Central memory CD8-positive, alpha-beta T cell (primary cell): ENCODE measurements around the gene CNTNAP2.

Experiments
- ATAC-seq: fragments of 150-1000 bp; cut with Tn5 transposase; replicated peaks from 2 replicates; pipeline ENCODE4 v1.10.0; 2022; ENCODE audit warnings: mild to moderate bottlenecking, moderate FRiP score, moderate number of reproducible peaks; ENCODE audit not compliant: poor library complexity, severe bottlenecking; ENCODE audit errors: extremely low read depth
- DNase-seq, 2 donors: peaks; one replicate each; pipeline ENCODE4 v3.0.0; 2021; ENCODE audit warnings: low spot score in 2 of 2
- H3K27ac Mint-ChIP-seq: one replicate; pipeline ENCODE4 v1.8.0; 2022; ENCODE audit warnings: low read depth, mild to moderate bottlenecking, moderate library complexity, mixed read lengths
- H3K27me3 Mint-ChIP-seq: one replicate; pipeline ENCODE4 v1.8.0; 2022; ENCODE audit warnings: mixed read lengths
- H3K36me3 Mint-ChIP-seq: one replicate; pipeline ENCODE4 v1.8.0; 2022; ENCODE audit warnings: mild to moderate bottlenecking, moderate library complexity, mixed read lengths; ENCODE audit not compliant: insufficient read depth
- H3K4me1 Mint-ChIP-seq: one replicate; pipeline ENCODE4 v1.8.0; 2022; ENCODE audit warnings: mixed read lengths
- H3K4me3 Mint-ChIP-seq: one replicate; pipeline ENCODE4 v1.8.0; 2022; ENCODE audit warnings: mild to moderate bottlenecking, moderate library complexity, mixed read lengths
- H3K9me3 Mint-ChIP-seq: one replicate; pipeline ENCODE4 v1.8.0; 2022; ENCODE audit warnings: mixed read lengths

CNTNAP2 gene

GRCh38 chr7:147510201-147510542 is 1393.6 kb downstream of the CNTNAP2 start:
- peaks cover 42% of the 10 kb centered on the region for H3K9me3 Mint-ChIP-seq

GRCh38 chr7:147510923-147511322 is 1394.3 kb downstream of the CNTNAP2 start:
- no peak for ATAC-seq
- DNase-seq: no peak
- no peaks in the 10 kb centered on the region for H3K4me1 Mint-ChIP-seq
- H3K27ac Mint-ChIP-seq: no peak overlapping the region
- no peak overlapping the region for H3K4me3 Mint-ChIP-seq
- peaks cover 36% of the 10 kb centered on the region for H3K9me3 Mint-ChIP-seq
- no peaks in the 10 kb centered on the region for H3K36me3 Mint-ChIP-seq
- no peaks in the 10 kb centered on the region for H3K27me3 Mint-ChIP-seq

More at GRCh38 chr7:147510201-147510542, 1393.6 kb downstream of the CNTNAP2 start:
- Mint-ChIP-seq H3K36me3 (no peaks in the 10 kb centered on the region), H3K27me3 (no peaks in the 10 kb centered on the region), H3K4me3 (no peak overlapping the region), H3K4me1 (no peaks in the 10 kb centered on the region), H3K27ac (no peak overlapping the region)
- DNase-seq (no peak), ATAC-seq (no peak)

- Mint-ChIP-seq H3K9me3 (peaks cover 26% of the 10 kb centered on the region), H3K27ac (no peak overlapping the region), H3K36me3 (no peaks in the 10 kb centered on the region), H3K27me3 (no peaks in the 10 kb centered on the region), H3K4me3 (no peak overlapping the region), H3K4me1 (no peaks in the 10 kb centered on the region)
- no peak for DNase-seq
- ATAC-seq: no peak
Observed at GRCh38 chr7:147513451-147513850, 1396.8 kb downstream of the CNTNAP2 start.

GRCh38 chr7:147516391-147516790 is 1399.8 kb downstream of the CNTNAP2 start:
- no peak for DNase-seq
- no peak for ATAC-seq
- Mint-ChIP-seq H3K27ac (no peak overlapping the region), H3K4me1 (no peaks in the 10 kb centered on the region), H3K4me3 (no peak overlapping the region), H3K27me3 (no peaks in the 10 kb centered on the region), H3K9me3 (peaks cover 11% of the 10 kb centered on the region), H3K36me3 (no peaks in the 10 kb centered on the region)

- Mint-ChIP-seq H3K36me3 (no peaks in the 10 kb centered on the region), H3K9me3 (peaks cover 11% of the 10 kb centered on the region), H3K4me1 (no peaks in the 10 kb centered on the region), H3K27ac (no peak overlapping the region), H3K27me3 (no peaks in the 10 kb centered on the region), H3K4me3 (no peak overlapping the region)
- ATAC-seq (no peak), DNase-seq (no peak)
Observed at GRCh38 chr7:147519062-147519461, 1402.5 kb downstream of the CNTNAP2 start.

GRCh38 chr7:147523056-147523455 is 1406.5 kb downstream of the CNTNAP2 start:
- no peaks in the 10 kb centered on the region for H3K4me1 Mint-ChIP-seq
- H3K36me3 Mint-ChIP-seq: no peaks in the 10 kb centered on the region
- ATAC-seq (no peak), DNase-seq (no peak)
- H3K27me3 Mint-ChIP-seq: no peaks in the 10 kb centered on the region
- H3K4me3 Mint-ChIP-seq: no peak overlapping the region
- peaks cover 3% of the 10 kb centered on the region for H3K9me3 Mint-ChIP-seq
- H3K27ac Mint-ChIP-seq: no peak overlapping the region

- H3K9me3 Mint-ChIP-seq: peaks cover 6% of the 10 kb centered on the region
- no peaks in the 10 kb centered on the region for H3K4me1 Mint-ChIP-seq
- DNase-seq (no peak), ATAC-seq (no peak)
- H3K27me3 Mint-ChIP-seq: no peaks in the 10 kb centered on the region
- no peak overlapping the region for H3K27ac Mint-ChIP-seq
- no peaks in the 10 kb centered on the region for H3K36me3 Mint-ChIP-seq
- no peak overlapping the region for H3K4me3 Mint-ChIP-seq
Observed at GRCh38 chr7:147524726-147525250, 1408.2 kb downstream of the CNTNAP2 start.

DNA sequence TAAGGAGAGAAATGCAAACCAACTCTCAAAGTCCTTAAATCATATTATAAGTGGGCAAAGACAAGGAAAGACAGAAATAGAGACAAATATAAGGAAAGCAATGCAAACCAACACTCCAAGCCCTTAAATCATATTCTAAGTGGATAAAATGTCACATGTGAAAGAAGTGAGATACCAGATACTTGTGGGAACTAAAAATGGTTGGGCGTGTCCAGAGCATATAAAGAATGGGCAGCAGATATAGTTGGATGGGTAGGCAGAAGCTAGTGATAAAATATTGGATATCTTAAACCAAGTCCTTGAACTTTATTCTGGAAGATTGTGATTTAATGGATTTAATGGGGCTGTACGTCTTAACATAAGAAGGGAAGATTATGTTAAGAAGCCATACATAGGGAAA is 1408.7 kb downstream of the CNTNAP2 start:
- Mint-ChIP-seq H3K27me3 (no peaks in the 10 kb centered on the region), H3K9me3 (peaks cover 6% of the 10 kb centered on the region), H3K4me3 (no peak overlapping the region), H3K27ac (no peak overlapping the region), H3K36me3 (no peaks in the 10 kb centered on the region), H3K4me1 (no peaks in the 10 kb centered on the region)
- ATAC-seq: no peak
- DNase-seq: no peak

GRCh38 chr7:147535701-147536111 is 1419.1 kb downstream of the CNTNAP2 start:
- no peak for DNase-seq
- Mint-ChIP-seq H3K9me3 (peaks cover 18% of the 10 kb centered on the region), H3K27me3 (no peaks in the 10 kb centered on the region), H3K27ac (no peak overlapping the region), H3K36me3 (peaks cover 2% of the 10 kb centered on the region), H3K4me1 (no peaks in the 10 kb centered on the region), H3K4me3 (no peak overlapping the region)
- no peak for ATAC-seq

DNA sequence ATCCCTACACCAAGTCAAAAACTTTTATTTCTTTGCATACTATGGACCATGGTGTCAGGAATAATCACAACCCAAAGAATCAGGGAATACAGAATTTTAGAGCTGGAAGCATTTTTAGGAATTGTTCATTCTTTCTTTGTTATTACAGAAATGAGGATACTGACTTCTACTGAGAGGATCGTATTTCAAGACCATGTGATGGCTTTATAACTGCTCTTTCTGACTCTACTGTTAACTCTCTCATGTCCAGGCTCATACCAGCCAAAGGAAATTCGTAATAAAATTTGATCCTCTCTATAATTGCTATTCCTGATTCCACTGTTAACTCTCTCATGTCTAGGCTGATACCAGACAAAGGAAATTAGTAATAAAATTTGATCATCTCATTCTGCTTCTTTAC is 1423.1 kb downstream of the CNTNAP2 start:
- no peak for DNase-seq
- peaks cover 2% of the 10 kb centered on the region for H3K36me3 Mint-ChIP-seq
- no peak for ATAC-seq
- H3K9me3 Mint-ChIP-seq: peaks cover 27% of the 10 kb centered on the region
- H3K27me3 Mint-ChIP-seq: no peaks in the 10 kb centered on the region
- H3K4me1 Mint-ChIP-seq: no peaks in the 10 kb centered on the region
- H3K4me3 Mint-ChIP-seq: no peak overlapping the region
- no peak overlapping the region for H3K27ac Mint-ChIP-seq

DNA sequence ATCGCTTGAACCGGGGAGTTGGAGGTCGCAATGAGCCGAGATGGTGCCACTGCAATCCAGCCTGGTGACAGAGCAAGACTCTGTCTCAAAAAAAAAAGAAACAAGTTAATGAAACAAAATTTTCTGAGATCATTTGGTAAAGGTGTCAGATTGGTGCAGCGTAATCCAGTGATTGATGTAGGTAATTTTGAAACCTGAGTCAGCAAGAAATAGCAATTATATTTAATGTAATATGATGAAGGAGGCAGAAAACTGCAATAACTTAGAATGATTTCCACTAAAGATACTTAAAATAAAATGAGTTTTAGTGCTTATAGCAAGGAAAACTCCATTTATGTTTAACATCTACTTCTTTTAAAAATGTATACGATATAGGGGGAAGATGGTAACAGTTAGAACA is 1424.1 kb downstream of the CNTNAP2 start:
- H3K9me3 Mint-ChIP-seq: peaks cover 33% of the 10 kb centered on the region
- H3K36me3 Mint-ChIP-seq: peaks cover 2% of the 10 kb centered on the region
- no peak overlapping the region for H3K27ac Mint-ChIP-seq
- ATAC-seq (no peak), DNase-seq (no peak)
- H3K4me1 Mint-ChIP-seq: no peaks in the 10 kb centered on the region
- no peak overlapping the region for H3K4me3 Mint-ChIP-seq
- no peaks in the 10 kb centered on the region for H3K27me3 Mint-ChIP-seq

DNA sequence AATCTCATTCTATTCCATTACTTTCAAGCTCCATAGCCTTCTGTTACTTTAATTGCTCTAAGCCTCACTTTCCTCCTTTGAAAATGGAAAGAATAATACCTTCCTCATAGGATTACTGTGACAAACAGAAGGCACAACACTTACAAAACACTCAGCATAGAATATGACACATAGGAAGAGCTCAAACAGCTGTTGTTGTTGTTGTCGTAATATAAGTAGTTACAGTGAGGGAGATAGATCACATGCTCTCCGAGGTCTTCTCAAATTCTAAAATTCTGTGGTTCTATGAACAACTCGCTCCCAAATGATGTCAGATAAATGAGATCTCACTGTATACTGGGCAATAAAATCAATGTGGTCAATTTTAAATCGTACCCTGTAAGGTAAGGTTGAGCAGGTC is 1424.7 kb downstream of the CNTNAP2 start:
- DNase-seq (no peak), ATAC-seq (no peak)
- Mint-ChIP-seq H3K36me3 (peaks cover 2% of the 10 kb centered on the region), H3K27ac (no peak overlapping the region), H3K4me1 (no peaks in the 10 kb centered on the region), H3K27me3 (no peaks in the 10 kb centered on the region), H3K9me3 (peaks cover 37% of the 10 kb centered on the region), H3K4me3 (no peak overlapping the region)

GRCh38 chr7:147547252-147547897 is 1430.8 kb downstream of the CNTNAP2 start:
- Mint-ChIP-seq H3K36me3 (no peaks in the 10 kb centered on the region), H3K27ac (no peak overlapping the region), H3K4me3 (no peak overlapping the region), H3K9me3 (peaks cover 34% of the 10 kb centered on the region), H3K4me1 (no peaks in the 10 kb centered on the region), H3K27me3 (no peaks in the 10 kb centered on the region)
- ATAC-seq (no peak), DNase-seq (no peak)
